ENCODE results near the gene FBXW7.

Gene FBXW7

GRCh38 chr4:152540941-152541340 lies 5.0 kb upstream of the FBXW7 start:
- no peak for DNase-seq

GRCh38 chr4:152540293-152540674 lies 4.4 kb upstream of the FBXW7 start:
- no peak for DNase-seq

DNA sequence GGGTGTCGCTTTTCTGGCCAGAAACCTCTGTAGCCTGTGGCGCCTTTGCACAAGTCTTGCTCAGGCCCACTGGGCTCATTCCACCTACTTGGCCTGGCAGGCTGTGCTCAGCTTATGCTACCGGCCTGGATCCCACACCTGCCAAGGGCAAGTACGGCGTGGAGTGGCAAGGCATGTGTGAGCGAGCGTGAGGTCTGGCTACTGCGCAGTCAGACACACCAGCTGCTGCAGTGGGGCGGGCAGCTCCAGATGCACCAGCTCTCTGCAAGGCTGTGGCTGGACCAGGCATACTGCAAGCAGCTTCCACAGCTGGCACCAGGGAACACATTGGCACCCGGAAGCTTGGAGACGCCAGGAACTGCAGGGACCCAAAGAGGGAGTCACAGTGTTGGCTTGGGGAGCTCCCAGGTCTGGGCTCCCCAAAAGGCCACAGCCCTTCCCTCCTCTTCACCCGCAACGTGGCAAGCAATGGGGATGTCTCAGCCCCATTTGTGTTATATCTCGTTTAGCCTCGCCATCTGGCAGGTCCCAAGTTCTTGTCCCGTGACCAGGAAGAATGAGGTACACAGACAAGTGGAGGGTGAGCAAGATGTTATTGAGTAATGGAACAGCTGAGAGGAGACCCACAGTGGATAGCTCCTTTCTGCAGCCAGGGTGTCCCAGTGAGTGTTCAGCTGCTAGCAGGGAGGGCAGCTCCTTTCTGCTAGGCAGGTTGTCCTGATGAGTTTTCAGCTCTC lies 3.8 kb upstream of the FBXW7 start:
- DNase-seq, result no peak

DNA sequence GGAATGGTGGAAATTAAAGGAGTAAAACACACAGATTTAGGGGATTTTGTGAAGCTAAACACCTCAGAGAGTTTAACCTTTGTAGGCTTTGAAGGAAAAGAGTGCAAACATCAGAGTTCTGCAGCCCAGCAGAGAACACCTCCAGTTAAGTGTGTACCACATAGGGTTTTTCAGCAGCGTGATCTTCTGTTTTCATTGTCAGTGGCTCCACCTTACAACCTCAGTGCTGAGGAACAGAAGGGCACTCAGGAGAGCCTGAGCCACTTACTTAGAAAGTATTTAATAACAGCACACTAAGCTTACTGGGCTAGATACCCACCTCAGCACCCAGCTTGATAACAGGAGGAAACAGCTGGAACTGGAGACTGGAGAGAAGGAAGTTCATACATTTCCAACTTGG lies 2.0 kb upstream of the FBXW7 start:
- DNase-seq, result no peak

DNA sequence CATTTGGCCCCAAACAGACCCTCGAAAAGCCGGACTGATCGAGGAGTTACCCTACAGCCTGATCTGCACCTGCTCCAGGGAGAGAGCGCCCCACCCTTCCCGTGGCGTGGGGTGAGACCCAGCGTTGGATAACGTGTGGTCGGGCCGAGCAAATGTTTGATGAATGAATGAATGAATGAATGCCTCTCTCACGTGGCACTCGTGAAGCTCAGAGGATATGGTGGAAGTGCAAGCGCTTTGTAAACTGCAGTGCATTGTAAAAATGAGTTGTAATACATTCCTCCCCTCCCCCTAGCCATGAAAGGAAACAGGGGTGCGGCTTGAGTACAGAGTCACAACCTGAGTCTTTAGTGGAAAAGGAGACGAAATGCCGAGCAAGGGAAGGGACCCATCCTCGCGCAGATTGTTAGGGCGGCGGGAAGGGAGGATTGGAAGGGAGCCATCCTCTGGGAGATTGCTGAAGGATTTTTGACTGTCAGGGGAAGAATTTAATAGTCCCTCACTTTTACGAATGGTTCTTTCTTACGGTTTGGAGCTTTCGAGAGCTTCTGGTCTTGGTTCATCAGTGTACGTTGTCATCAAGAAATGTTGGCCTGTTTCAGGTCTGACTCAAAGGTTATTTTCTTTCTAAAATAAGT lies 772 bp upstream of the FBXW7 start:
- no peak for DNase-seq

DNA sequence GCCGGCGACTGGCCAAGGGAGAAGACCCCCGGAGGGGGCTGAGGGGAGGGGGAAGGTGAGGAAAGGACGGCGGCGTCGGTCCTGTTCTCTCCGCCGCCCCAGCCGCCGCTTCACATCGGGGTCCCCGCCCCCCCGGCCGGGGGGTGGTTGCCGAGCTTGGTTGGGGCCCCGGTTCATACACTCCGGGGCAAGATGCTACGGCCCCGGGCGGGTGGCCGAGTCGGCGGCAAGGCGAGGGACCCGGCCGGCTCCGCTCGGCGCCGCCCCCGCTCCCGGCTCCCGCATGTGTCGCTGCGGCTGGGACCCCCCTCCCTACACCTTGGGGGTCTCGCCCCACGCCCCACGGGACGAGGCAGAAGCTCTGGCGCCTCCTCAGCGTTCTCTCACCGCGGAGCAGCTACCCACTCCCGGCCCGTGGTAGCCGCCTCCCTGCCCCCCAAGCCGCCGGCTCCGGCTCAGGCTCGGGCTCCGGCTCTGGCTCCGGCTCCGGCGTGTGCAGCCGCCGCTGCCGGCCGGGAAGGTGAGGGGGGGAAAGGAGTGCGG lies 461 bp downstream of the FBXW7 start:
- no peak for DNase-seq

- peak; percentile 60 for DNase-seq
Measured at GRCh38 chr4:152534541-152535359, 1.1 kb downstream of the FBXW7 start.

DNA sequence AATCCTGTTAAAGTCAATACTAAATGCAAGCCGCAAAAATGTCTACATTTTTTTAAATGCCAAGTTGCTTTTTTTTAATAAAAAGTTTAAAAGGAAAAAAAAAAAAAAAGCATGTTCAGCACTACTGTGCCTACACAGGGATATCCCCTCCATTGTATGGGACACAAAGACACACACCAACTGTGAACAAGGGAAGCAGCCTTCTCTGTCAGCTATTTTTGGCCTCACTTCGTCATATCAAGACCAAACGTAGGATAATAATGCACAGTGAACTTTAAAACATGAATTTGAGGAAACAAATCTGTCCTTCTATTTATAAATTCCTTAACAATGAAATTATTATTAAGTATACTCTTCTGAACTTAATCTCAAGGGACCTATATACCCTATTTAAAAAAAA lies 4.4 kb downstream of the FBXW7 start:
- no peak for DNase-seq

GRCh38 chr4:152530600-152530999 lies 5.3 kb downstream of the FBXW7 start:
- DNase-seq, result no peak

DNA sequence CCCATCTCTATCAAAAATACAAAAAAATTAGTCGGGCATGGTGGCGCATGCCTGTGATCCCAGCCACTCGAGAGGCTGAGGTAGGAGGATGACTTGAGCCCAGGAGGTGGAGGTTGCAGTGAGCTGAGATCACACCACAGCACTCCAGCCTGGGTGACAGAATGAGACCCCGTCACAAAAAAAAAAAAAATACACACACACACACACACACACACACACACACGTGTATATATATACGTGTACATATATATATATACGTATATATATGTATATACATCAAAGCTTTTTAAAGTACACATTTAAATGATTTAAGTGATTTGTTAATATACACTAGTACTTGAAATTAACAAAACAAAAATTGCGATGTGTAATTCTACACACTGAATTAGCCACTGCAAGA lies 6.0 kb downstream of the FBXW7 start:
- DNase-seq, result no peak

- no peak for DNase-seq
Measured at GRCh38 chr4:152528060-152528459, 7.8 kb downstream of the FBXW7 start.

DNA sequence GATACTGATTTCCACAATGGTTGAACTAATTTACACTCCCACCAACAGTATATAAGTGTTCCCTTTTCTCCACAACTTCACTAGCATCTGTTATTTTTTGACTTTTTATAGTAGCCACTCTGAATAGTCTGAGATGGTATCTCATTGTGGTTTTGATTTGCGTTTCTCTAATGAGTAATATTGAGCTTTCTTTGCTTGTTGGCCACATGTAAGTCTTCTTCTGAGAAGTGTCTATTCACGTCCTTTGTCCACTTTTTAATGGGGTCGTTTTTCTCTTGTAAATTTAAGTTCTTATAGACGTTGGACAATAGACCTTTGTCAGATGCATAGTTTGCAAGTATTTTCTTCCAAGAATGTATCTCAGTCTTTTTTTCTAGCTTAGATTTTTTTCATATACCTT lies 10.0 kb downstream of the FBXW7 start:
- DNase-seq, result no peak

DNA sequence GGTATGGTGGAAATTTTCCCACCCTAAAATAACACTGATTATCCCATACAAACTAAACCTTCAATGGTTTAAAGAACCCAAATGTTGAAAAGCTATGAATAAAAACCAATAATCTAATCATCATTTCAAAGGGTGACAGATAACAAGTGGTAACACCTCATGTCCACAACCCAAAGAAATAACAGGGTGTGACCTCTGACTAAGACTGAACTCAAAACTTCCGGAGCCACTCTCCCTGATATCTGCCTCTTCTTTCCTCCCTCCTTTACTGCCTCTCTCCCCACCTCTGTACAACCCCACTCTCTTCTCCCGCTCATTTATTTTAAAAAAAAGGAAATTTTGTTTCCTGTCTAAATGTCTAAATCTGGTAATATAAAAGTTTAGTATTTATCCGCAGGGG lies 11.5 kb downstream of the FBXW7 start:
- no peak for DNase-seq

GRCh38 chr4:152523731-152524130 lies 12.2 kb downstream of the FBXW7 start:
- DNase-seq, result no peak

GRCh38 chr4:152522754-152523153 lies 13.1 kb downstream of the FBXW7 start:
- no peak for DNase-seq

GRCh38 chr4:152522245-152522644 lies 13.6 kb downstream of the FBXW7 start:
- DNase-seq, result no peak

- no peak for DNase-seq
Measured at GRCh38 chr4:152516156-152516555, 19.7 kb downstream of the FBXW7 start.

GRCh38 chr4:152515678-152516077 lies 20.2 kb downstream of the FBXW7 start:
- DNase-seq, result no peak

DNA sequence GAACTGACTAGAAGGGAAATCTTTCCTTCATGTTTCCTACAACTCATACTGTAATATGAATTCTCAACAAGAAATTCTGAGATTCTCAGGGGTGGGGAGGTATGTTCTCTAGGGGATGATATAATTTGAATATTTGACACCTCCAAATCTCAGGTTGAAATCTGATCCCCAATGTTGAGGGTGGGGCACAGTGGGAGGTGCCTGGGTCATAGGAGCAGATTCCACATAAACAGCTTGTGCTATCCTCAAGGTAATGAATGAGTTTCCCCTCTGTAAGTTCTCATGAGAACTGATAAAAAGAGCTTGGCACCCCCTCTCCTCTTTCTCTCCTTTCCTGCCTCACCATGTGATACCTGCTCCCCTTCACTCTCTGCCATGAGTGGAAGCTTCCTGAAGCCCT lies 21.5 kb downstream of the FBXW7 start:
- no peak for DNase-seq

DNA sequence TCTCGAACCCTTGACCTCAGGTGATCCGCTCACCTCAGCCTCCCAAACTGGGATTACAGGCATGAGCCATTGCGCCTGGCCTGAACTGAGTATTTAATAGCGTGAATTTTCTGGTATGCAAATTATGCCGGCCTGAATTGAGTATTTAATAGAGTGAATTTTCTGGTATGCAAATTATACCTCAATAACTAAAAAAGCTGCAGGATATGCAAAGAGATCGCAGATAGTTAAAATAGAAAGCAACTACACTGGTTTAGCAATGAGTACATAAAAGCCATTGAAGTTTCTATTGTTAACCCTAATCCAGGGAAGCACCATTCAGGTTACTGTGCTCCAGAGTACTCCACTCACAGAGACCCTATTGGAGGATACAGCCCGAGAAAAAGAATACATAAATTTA lies 22.8 kb downstream of the FBXW7 start:
- DNase-seq, result no peak

DNA sequence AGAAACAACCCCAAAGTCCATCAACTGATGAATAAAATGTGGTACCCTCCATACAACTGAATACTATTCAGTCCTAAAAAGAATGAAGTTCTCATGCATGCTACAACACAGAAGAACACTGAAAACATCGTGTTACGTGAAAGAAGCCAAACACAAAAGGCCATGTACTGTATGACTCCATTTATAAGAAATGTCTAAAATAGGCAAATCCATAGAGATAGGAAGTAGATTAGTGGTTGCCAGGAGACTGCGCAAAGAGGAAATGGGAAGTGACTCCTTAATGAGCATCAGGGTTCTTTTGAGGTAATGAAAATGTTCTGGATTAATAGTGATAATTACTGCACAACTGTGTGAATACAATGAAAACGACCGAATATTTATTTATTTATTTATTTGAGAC lies 23.4 kb downstream of the FBXW7 start:
- no peak for DNase-seq

- no peak for DNase-seq
Measured at GRCh38 chr4:152510349-152511147, 25.3 kb downstream of the FBXW7 start.

Measured in activated T-cell treated with anti-CD3 and anti-CD28 coated beads, Interleukin-2, amount 50 U/mL, for 1 hour (primary cell).